SIG-M5 treated with dmso at 0.1 percent for 504 hours (cell line): Measurements from ENCODE around the gene UBA7.

Source experiments
- DNase-seq: peaks from one replicate; lab custom pipeline; 2025; ENCODE audit not compliant: unreplicated experiment; lab: John Stamatoyannopoulos, UW

Gene UBA7

GRCh38 chr3:49805897-49806701 is 7.7 kb downstream of the UBA7 start:
- DNase-seq: peak; percentile 88

DNA sequence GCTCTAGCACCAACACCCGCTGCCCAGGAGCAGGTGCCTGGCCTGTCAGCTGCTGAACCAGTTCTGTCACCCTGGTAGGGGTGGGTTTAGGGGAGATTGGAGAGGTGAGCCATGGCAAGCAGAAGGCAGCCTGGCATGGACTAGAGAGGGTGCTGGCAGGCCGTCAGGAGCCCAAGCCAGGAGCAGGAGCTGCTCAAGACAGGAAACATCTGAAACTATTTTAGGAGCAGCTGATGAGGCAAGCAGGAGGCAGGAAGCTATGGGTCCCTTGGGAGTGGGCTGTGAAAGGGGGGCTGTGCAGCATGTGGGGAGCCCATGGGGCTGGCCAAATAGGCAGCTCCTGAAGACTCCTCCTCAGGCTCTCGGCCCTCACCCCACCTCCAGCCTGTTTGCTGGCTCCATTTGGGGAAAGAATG is 8.4 kb downstream of the UBA7 start:
- DNase-seq: peak; percentile 85

DNA sequence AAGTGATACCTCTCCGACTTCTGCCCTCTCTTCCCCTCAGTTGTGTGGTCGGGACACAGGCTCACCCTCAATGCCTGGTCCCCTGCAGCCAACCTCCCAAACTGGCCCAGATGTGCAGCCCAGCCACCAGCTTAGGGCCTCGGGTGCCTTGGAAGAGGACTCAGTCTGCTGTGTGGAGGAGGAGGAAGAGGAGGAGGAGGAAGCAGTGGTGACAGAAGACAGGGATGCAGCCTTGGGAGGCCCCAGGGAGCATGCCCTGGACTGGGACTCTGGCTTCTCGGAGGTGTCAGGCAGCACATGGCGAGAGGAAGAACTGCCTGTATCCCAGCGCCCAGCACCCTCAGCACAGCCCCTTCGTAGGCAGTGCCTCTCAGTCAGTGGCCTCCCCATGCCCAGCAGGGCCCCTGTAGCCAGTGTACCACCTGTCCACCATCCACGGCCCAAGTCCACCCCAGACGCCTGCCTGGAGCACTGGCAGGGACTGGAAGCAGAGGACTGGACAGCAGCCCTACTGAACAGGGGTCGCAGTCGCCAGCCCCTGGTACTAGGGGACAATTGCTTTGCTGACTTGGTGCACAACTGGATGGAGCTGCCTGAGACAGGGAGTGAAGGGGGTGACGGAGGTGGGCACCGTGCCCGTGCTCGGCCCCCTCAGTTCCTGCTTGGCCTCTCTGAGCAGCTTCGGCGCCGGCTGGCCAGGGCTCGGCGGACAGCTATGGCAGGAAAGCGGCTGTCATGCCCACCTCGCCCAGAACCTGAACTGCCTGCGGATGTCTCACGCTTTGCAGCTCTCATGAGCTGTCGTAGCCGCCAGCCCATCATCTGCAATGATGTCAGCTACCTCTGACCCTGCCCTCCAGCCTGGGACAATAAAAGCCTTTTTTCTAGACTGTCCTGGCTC is 9.4 kb downstream of the UBA7 start:
- no peak for DNase-seq

- peak; percentile 65 for DNase-seq
Observed at GRCh38 chr3:49803465-49804140, 10.2 kb downstream of the UBA7 start.

- DNase-seq: peak; percentile 79
Observed at GRCh38 chr3:49802719-49803464, 10.9 kb downstream of the UBA7 start, which contains the start of gene INKA1. Gene INKA1, plus strand, starts transcription at chr3:49803261. Its CDS starts 132 bp downstream, at chr3:49803393.

DNA sequence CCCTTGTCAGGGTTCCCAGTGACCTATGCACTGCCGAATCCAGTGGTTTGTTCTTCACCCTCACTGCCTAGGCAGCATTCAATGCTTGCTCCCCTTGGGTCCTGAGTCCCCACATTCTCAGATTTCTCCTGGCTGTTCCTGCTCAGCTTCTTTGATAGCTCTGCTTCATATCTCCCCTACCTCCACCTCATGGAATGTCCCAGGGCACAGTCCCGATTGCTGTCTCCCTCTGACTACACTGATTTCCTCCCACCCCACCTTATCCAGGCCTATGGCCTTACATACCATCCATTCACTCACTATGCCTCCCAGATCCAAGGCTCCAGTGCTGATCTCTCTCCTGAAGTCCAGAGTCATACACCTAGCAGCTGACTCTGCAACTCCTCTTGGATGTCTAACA is 12.6 kb downstream of the UBA7 start:
- DNase-seq: no peak

DNA sequence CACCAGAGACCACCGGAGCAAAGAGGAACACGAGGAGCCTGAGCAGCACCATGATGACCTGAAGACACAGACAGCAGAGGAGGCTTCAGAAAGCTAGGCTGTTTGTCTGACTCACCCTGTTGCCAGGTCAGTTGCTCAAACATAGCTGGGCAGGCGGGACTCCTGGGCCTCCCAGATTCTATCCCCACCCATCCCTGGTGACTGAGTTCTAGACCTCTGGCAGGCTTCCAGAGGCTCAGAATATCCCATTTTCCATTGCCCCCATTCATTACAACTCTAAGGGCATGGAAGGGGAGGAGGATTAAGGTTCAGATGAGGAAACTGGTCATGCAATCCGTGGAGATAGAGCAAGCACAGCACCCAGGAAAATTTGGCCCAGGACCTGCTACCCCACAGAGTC is 14.0 kb downstream of the UBA7 start, which contains the start of gene CDHR4:
CDHR4 (minus strand) TSS at position 113 of the 400 bp plus-strand sequence; CDS start at position 52, 61 bp downstream.
- peak; percentile 45 for DNase-seq

- no peak for DNase-seq
Observed at GRCh38 chr3:49799105-49799504, 14.6 kb downstream of the UBA7 start.

DNA sequence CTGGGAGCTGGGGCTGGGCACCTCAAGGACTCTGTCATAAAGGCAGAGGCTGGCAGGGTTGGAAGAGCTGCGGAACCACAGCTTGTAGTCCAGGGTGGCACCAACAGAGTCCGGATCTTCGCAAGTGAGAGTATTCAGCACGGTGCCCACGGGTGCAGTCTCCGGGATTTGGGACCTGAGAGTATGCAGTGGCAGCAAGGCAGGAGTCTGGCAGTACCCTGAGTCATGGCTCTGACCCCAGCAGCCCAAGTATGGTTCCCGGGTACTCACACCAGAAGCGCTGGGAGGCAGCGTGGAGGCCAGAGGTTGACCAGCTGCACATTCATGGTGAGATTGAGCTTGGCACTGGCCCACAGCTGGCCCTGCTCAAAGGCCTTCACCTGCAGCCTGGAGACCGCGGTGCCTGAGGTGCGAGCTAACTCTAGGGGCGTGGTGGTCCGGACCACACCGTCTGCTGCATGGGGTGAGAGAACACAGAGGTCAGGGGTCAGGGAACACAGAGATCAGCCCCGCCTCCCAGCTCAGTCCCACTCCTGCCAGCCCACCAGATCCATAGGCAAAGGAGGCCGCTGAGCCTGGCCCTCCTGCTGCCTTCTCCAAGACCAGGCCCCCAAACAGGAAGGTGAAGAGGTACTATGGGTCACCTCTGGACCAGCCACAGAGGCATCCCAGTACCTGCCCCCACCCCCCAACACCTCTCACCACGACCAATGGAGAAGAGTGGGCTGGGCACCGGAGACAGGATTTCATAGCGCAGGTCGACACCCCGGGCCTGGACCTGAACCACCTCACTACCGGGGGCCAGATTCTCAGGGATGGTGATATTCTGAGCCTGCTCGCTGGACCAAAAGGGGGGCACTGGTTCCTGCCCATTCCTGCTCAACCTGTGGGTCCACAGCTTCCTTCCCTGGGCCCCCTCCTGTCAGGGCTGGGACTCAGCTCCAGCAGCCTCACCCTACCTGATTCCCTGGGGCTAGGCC is 18.5 kb downstream of the UBA7 start:
- DNase-seq: no peak

GRCh38 chr3:49794431-49794830 is 19.3 kb downstream of the UBA7 start:
- no peak for DNase-seq

GRCh38 chr3:49793486-49794085 is 20.2 kb downstream of the UBA7 start:
- no peak for DNase-seq

- no peak for DNase-seq
Observed at GRCh38 chr3:49792371-49793150, 21.2 kb downstream of the UBA7 start.

DNA sequence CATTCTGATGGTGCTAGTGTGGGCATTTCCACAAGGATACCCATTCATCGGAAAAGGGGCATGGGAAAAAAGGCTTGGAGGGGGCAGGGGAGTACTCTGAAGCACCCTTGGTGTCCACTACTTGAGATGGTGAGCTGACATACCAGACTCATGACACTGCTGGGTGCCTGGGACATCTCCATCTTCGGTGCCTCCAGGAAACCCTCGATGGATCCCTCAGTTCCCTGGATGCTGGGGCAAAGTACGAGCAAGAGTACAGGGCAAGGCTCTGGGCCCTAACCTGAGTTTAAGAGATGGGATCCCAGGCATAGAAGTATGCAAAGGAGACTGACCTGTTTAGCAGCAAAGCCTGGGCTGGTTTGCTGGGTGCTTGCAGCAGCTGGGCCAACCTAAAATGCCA is 22.2 kb downstream of the UBA7 start:
- DNase-seq: no peak

- no peak for DNase-seq
Observed at GRCh38 chr3:49790626-49791411, 22.9 kb downstream of the UBA7 start.

- no peak for DNase-seq
Observed at GRCh38 chr3:49788056-49788455, 25.7 kb downstream of the UBA7 start.

GRCh38 chr3:49787536-49787935 is 26.2 kb downstream of the UBA7 start:
- no peak for DNase-seq

GRCh38 chr3:49787182-49787464 is 26.6 kb downstream of the UBA7 start:
- no peak for DNase-seq
